COR-L47 (cell line): ENCODE data around the gene NBEA.

Experiments used
- DNase-seq: peaks from one replicate; lab custom pipeline; 2025; lab: John Stamatoyannopoulos, UW

The NBEA gene

GRCh38 chr13:35593651-35594050 lies 651.6 kb downstream of the NBEA start:
- no peak for DNase-seq

- no peak for DNase-seq
Measured at GRCh38 chr13:35594096-35594495, 652.0 kb downstream of the NBEA start.

DNA sequence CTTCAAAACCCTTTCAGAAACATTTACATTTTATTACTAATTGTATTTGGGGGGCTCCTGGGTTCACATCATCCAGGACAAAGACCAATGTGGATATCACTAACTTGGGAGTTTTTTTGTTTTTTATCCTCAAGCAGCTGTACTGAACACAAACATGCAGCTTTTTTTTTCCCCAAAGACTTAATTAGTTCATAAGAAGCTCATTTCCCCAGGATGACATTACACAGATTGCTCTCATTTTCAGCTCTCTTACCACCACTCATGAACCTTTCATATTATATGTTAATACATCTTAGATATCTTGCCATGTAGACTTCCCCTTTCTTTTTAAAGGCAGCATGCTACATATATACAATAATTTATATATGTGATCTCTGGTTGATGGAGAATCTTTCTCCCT lies 653.1 kb downstream of the NBEA start:
- DNase-seq: no peak

DNA sequence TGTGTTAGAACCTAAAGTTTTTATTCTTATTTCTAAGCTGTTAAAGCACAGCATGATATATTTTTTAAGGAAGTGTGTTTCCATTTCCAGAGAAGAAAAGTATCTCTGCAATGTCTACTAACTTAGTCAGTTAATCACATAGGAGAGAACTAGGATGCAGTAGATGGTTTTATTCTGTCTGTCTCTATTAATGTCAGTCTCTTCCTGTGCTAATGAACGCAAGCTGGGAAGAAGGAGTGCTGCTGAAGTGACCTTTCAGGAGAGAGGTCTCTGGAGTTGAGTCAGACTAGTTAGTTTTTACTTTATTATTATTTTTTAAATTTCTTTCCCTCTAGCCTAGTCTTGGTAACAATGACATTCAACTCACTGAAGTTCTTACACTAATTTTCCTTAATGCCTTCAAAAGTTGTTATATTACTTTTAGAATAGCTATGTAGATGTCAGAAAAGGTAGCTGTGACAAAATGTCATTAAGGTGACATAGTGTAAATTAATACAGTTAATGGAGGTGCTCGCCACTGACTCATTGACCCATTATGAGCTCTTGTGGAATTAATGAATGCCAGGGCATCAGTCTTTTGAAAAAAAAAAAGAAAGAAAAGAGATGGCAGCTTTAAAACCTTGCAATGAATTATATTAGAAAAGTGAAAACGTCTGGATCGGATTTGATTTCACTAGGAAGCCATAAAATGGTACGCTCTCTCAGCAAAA lies 654.4 kb downstream of the NBEA start:
- DNase-seq: no peak

GRCh38 chr13:35597451-35597850 lies 655.4 kb downstream of the NBEA start:
- no peak for DNase-seq

GRCh38 chr13:35598233-35598632 lies 656.2 kb downstream of the NBEA start:
- no peak for DNase-seq

DNA sequence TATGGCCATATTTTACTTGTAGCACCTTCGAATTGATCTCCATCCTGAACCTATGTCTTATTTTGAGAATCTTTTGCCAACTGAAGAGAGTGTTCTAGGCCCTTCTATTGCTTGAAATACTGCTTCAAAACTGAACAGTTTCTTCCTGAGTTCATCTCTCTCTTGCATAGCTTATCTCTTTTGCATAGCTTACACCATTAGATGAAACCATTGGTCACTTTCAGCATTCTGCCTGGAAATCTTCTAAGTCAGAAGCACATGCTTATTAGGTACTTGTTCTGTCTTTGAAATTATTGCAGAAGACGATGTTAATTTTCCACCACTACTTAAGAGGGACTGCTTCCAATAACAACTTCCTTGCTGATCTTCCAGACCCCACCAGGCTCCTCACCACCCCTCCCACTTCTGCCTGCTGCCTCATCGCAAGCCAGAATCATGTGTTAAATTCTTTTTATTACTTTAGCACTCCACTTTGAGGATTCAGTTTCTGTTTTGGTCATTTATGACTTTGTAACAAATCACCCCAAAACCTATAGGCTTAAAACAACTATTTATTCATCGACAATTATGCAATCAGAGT lies 656.8 kb downstream of the NBEA start:
- no peak for DNase-seq

- DNase-seq: no peak
Measured at GRCh38 chr13:35599384-35599783, 657.3 kb downstream of the NBEA start.

- DNase-seq: no peak
Measured at GRCh38 chr13:35600137-35600536, 658.1 kb downstream of the NBEA start.

- no peak for DNase-seq
Measured at GRCh38 chr13:35603593-35604285, 661.7 kb downstream of the NBEA start.

DNA sequence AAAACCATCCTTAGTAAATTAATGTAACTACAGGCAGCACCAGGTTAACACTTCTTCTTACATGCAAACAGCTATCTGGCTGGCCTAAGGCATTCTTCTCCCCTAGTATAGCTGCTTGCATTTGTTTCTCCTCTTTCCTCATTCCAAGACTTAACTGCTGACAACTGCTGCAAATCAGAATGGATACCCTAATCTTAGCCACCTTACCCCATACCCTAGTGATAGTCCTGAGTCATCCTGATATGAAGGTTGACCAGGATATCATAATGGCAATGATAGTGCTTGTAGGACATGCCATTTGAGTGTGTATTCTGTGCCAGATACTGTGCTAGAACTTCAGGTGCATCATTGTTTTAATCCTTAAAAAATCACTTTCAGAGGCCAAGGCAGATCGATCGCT lies 672.6 kb downstream of the NBEA start:
- DNase-seq: no peak

DNA sequence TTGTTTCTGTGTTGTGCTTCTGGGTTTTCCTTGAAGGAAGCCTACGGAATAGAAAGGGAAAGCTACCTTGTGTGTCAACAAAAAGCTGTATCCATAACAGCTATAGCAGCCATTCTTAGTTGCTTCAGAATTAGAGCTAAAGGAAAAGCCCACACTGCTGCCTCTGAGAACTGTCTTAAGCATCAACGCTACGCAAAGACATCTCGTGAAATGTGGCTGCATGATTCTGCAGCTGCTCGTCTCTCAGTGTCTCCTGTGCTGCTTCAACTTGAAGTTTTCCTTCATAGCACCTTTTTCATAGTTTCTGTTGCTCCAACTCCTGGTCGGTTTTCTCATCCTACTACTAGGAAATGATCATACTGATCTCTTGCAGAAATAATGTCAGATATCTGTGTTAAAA lies 675.4 kb downstream of the NBEA start:
- DNase-seq: no peak

- DNase-seq: no peak
Measured at GRCh38 chr13:35618565-35619083, 676.6 kb downstream of the NBEA start.

DNA sequence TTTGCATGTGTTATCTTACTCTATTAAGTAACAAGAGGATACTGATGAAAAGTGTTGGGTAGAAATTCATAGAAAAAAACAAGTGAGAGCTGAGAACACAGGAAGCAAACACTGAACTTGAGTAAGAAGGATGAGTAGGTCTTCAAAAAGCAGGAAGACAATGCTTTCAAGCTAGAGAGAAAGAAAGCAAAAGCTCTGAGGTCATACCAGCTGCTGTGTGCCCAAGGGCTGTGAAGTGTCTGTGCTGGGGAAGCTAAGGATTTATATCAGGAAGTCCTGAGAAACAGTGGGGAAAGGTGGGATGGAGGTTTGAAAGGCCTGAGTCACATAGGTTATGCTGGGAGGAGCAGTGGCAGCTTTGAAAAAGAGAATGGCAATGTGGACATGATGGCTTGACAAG lies 679.9 kb downstream of the NBEA start:
- DNase-seq: no peak

GRCh38 chr13:35629026-35629425 lies 687.0 kb downstream of the NBEA start:
- no peak for DNase-seq

DNA sequence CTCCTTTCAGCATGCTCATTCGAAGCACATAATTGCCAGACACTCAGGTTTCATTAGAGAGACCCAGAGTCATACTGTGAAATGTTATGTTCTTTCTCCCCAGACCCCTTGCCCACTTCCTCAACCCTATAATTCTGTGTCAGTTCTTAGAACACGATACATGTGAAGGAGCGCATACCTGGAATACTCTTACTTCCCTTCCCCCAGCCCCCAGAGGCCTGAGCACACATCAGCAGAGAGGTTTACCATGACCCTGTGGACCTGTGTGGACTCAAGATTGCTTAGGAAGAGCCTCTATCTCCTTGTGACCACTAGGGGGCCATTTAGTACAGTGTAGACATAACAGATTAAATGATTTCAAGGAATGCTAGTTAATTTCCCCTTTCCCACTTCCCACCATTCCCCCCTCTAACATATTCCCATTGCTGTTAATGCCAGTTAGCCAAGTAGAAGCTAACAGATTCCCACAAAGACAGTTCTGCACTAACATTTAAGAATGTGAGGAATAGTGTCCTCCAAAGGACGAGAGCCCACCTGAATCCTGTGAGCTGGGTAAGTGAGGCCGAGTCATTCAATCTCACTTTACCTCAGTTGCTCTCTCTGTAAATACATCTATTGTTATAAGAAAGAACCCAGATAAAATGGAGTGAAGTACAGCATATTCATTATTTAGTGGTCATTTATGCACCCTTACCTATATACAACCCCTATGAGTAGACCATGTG lies 688.6 kb downstream of the NBEA start:
- DNase-seq: peak; percentile 39

DNA sequence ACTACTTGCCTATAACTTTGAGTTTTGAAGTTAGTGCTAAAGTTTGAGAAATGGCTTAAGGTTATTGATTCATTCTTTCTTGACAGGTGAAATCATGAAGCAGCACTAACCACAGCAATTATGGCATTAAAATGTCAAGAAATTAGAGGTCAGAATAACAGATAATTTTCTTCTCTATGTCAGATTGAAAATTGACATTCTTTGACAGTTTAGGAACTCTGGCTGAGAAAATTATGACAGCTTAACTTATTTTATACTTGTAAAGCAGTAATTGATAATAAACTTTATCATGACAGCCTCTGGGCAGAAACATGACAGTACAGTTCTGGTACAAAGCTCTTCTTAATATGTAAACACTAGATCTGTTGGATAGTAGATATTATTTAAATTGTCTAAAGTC lies 689.6 kb downstream of the NBEA start:
- no peak for DNase-seq

- no peak for DNase-seq
Measured at GRCh38 chr13:35643625-35644024, 701.6 kb downstream of the NBEA start.

DNA sequence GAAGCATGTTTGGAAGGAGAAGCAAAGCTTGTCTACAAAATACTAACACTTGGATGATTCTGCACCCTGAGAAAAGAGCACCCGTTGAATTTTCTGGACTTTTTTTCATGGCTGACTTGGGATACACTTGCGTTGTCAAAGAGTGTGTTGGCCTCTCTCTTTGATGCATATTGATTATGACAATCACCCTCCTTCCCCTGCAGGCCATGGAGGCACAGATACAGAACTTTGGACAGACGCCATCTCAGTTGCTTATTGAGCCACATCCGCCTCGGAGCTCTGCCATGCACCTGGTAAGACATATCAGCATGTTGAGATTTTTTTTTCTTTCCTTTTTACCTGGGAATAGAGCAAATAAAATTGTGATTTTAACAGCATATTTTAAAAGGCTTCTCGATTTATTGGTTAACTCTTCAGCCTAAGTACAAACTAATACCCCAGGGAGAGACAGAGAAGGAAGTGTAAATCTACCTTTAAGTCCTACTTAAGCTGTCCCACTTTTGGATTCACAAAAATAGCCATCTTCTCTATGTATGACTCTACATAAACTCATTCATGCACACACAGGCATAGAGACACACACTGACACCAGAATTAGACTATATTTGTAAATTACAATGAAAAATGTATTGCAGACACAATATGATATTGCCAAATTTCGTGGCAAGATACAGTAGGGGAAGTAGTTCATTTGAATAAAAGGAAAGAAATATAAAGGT lies 704.1 kb downstream of the NBEA start:
- DNase-seq: no peak

DNA sequence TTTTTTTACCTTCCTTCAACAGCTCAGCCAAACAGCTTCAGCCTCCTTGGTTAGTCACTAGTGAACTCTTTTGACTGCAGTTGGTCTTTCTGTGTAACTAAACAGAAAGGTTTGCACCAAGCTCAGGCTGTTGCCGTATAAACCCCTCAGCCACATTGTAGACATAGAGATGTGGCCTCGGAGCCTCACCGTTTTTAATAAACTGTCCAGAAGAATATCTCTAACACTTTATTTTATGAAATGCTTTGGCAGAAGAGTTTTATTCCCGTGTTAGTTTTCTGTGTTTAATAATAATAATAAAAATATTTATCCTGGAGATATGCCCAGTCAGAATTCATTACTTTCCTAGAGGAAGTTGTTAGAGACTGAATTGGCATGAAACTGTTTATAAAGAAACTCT lies 706.1 kb downstream of the NBEA start:
- DNase-seq: no peak

GRCh38 chr13:35649162-35649561 lies 707.1 kb downstream of the NBEA start:
- no peak for DNase-seq

- DNase-seq: no peak
Measured at GRCh38 chr13:35659796-35660195, 717.7 kb downstream of the NBEA start.
